NCI-H1417 treated with DMSO at 0.1 percent for 48 hours (cell line): ENCODE measurements around the gene TMEM238.
"Not testable (repeated sequence)": the region's sequence is repeated elsewhere in the genome, so short reads cannot be mapped to it uniquely, and the experiment has no call there.

Experiments
- DNase-seq: peaks from one replicate; lab custom pipeline; 2025; lab: John Stamatoyannopoulos, UW

Gene TMEM238

DNA sequence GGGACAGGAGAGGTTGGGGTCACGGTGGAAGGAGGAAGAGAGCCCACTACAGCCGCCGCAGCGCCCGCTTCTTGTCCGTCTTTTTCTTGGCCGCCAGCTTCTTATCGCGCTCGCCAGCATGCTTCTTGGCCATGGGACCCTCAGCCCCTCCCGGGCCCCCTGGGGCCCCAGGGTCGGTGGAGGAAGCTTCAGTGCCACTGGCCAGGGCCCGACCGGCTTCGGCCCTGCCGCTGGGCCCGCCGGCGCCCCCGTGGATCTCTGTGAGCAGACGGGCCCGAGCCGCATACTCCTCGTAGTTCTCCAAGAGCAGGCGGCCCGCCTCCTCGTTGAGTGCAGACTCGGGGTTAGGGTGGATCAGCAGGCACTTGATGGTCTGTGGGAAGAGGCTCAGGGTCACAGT lies 17.3 kb upstream of the TMEM238 start:
- DNase-seq, result not testable (repeated sequence)

DNA sequence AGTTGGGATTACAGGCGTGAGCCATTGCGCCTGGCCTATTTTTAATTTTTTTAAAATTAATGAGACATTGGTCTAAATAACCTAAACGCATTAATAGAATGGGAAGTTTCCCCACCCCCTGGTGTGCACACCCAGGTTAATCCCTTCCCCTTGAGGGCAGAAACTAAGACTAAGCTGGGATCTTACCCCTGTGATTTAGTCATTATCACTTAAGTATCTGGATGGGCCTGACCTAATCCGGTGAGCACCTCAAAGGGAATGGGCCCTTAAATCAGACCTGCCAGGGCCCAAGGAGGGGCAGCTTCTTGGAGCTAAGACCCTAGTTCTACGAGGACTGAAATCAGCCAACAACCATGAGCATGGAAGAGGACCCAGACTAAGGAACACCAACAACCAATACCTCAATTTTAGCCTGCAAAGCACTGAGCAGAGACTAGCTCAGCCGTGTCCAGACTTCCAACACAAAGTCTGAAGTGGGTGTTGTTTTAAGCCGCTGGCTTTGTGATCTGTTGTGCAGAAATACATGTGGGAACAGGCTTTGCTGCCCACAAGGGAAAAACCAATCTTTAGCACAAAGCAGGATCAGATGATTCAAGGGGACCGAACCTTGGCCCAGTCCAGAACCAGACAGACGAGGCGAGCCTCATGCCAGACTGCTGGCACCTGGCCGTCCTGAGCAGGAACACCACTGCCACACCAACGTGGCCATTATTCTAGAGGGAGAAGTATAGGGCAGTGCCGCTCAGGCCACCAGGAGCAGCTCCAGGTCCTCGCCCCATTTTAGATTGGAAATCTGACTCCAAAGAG lies 16.4 kb upstream of the TMEM238 start:
- DNase-seq, result no peak

DNA sequence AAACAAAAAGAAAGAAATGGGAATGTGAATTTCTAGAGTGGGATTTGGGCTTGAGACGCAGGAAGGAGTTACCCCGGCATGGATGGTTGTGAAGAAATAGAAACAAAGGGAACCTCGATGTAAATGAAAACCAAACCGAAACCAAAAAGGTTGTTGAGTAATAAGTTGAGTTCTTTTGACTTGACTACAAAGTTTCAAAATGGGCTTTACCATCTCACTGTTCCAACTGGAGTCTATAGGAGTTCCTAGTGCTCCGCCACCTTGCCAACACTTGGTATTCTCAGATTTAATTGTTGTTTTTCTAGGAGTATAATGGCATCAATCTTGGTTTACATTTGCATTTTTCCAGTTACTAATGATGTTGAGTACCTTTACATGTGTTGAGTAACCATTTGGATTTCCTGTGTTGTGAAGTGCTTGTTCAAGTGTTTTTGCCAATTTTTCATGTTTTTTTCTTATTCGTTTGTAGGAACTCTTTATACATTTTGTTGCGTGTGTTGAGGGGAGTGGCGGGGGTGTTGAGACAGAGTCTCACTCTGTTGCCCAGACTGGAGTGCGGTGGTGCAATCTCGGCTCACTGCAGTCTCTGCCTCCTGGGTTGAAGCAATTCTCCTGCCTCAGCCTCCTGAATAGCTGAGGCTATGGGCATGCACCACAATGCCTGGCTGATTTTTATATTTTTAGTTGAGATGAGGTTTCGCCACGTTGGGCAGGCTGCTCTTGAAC lies 14.3 kb upstream of the TMEM238 start:
- DNase-seq, result no peak

- DNase-seq, result no peak
These were observed 9.0 kb upstream of the TMEM238 start for GRCh38 chr19:55392820-55393761.

DNA sequence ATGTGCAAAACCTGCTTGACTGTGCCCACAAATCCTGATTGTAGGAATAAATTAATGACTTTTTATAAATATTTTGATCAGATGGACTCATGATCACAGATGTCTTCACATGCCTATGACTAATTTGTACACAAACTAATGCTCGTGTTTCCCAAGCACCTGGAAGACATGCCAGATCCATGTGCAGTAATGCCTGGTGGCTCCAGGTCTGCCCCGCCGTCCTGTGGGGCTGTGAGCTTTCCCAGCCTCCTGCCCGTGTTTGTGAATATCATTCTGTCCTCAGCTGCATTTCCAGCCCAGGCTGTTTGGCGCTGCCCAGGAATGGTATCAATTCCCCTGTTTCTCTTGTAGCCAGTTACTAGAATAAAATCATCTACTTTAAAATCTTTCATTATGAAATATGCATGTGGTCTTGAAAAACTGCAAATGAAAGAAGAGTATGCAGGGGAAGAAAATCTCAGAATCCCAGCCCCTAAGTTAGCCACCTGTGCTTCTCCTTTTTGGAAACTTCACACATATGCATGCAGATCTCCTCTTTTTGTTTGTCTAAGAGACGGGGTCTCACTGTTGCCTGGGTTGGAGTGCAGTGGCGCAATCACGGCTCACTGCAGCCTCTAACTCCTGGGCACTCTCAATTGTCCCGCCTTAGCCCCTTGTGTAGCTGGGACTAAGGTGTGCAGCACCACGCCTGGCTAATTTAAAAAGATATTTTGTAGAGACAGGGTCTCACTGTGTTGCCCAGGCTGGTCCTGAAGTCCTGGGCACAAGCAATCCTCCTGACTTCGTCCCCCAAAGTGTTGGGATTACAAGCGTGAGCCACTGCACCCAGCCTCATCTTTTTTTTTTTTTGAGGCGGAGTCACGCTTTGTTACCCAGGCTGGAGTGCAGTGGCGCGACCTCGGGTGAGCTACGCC lies 7.9 kb upstream of the TMEM238 start:
- DNase-seq, result no peak

- no peak for DNase-seq
These were observed 7.1 kb upstream of the TMEM238 start for GRCh38 chr19:55391191-55391670.

DNA sequence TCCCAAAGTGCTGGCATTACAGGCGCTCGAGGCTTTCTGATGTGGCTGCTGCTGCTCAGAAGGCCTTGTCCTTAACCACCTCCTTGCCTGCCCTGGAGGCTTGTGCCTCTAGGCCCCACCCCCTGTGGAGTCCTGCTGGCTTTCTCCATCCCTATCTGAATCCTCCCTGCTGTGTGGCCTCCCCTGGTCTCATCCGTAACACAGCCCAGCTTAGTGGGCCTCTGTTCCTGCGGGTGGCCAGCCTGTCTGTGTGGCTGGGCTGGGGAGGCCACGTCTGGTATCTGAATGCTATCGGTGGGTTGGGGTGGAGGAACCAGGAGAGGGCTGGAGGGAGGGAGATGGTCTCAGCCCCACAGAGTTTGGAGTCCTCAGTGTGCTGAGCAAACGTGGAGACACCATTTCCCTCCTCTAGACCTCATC lies 6.4 kb upstream of the TMEM238 start:
- DNase-seq, result no peak

DNA sequence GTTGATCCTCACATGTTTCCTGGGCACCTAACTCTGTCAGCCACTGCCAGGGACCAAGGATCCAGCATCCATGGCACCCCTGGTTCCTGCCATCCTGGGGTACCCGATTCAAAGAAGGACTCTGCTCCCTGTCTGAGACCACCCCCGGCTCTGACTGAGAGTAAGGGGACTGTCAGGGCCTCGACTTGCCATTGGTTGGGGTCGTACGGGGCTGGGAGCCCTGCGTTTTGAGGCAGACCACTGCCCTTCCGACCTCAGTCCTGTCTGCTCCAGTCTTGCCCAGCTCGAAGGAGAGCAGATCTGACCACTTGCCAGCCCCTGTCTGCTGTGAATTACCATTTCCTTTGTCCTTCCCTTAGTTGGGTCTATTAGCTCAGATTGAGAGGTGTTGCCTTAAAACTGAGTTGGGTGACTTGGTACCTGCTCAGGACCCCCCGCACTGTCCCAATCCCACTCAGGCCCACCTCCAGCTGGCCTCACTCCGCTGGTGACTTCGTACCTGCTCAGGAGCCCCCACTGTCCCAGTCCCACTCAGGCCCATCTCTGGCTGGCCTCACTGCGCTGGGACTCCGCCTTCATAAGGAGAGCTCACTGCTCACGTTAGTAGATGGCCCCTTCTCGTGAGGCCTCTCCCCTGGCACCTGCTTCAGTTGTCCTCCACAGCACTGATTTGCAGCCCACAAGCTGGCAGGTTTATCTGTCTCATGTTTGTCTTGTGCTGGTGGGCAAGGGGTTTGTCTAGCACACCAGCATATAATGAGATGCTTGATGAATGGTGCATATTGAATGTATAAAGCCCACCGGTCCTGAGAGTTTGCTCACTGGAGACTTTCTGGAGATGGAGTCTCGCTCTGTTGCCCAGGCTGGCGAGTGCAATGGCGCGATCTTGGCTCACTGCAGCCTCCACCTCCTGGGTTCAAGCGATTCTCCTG lies 5.6 kb upstream of the TMEM238 start:
- DNase-seq, result no peak

GRCh38 chr19:55387736-55388497 lies 3.8 kb upstream of the TMEM238 start:
- no peak for DNase-seq

GRCh38 chr19:55386493-55386971 lies 2.4 kb upstream of the TMEM238 start:
- DNase-seq, result no peak

GRCh38 chr19:55385724-55386492 lies 1.8 kb upstream of the TMEM238 start, which contains the start of gene RPL28:
RPL28 (plus strand) TSS chr19:55385932; CDS start chr19:55386358, 426 bp downstream.
- peak; percentile 89 for DNase-seq

- peak; percentile 89 for DNase-seq
These were observed 1.0 kb upstream of the TMEM238 start for GRCh38 chr19:55384920-55385723.

- no peak for DNase-seq
These were observed 587 bp downstream of the TMEM238 start for GRCh38 chr19:55383279-55384130.

GRCh38 chr19:55382522-55383054 lies 1.5 kb downstream of the TMEM238 start:
- DNase-seq, result no peak

GRCh38 chr19:55382013-55382412 lies 2.1 kb downstream of the TMEM238 start:
- no peak for DNase-seq

DNA sequence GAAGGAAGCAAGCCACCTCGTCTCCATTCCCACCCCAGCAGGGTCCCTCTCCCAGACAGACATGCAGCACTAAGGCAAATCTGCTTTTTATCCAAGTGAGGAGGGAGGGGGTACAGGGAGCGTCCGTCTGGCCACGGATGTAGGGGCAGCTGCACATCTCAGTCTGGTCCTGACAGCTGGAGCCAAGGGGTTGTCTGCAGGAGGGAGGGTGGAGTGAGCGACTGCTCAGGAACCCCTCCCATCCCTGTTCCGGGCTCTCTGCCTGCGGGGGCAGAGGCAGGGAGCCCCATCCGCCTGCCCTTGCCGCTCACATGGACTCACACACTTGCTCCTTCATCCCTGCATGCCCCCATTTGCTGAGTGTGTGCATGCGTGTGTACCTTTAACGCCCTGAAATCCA lies 4.9 kb downstream of the TMEM238 start:
- DNase-seq, result no peak
